ENCODE data around the gene MLLT10. TPM values are rescaled to one million over a fixed set of nuclear protein-coding genes. Genes with fewer than 3 reads are reported as not detected.

The MLLT10 gene
- total RNA-seq, 1 donor from 2014 or later = 58.1 TPM

GRCh38 chr10:21495002-21495751, 38.9 kb upstream of the MLLT10 start:
- peak overlapping the region; percentile 79 for H3K27ac Mint-ChIP-seq (ENCODE audit: unreplicated experiment)
- peak overlapping the region; percentile 92 for H3K4me3 Mint-ChIP-seq
- peaks cover 2% of the 10 kb centered on the region for H3K36me3 Mint-ChIP-seq (ENCODE audit: low read depth)
- TF ChIP-seq CTCF (conservative IDR thresholded peaks at IDR 0.05) = no peak
- DNase-seq (ENCODE audit: low read depth, low spot score) = no peak
- H3K27me3 Mint-ChIP-seq (ENCODE audit: low read depth) = peaks cover 3% of the 10 kb centered on the region
- H3K9me3 Mint-ChIP-seq = no peaks in the 10 kb centered on the region
- H3K4me1 Mint-ChIP-seq = peaks cover 53% of the 10 kb centered on the region

- TF ChIP-seq CTCF (conservative IDR thresholded peaks at IDR 0.05) = peak; percentile 99
- DNase-seq (ENCODE audit: low read depth, low spot score) = peak; percentile 97
- peaks cover 3% of the 10 kb centered on the region for H3K27me3 Mint-ChIP-seq (ENCODE audit: low read depth)
- H3K4me3 Mint-ChIP-seq = peak overlapping the region; percentile 92
- H3K36me3 Mint-ChIP-seq (ENCODE audit: low read depth) = peaks cover 2% of the 10 kb centered on the region
- H3K9me3 Mint-ChIP-seq = no peaks in the 10 kb centered on the region
- peak overlapping the region; percentile 96 for H3K27ac Mint-ChIP-seq (ENCODE audit: unreplicated experiment)
- H3K4me1 Mint-ChIP-seq = peaks cover 55% of the 10 kb centered on the region
Measured at GRCh38 chr10:21495752-21496342, 38.2 kb upstream of the MLLT10 start.

- Mint-ChIP-seq H3K4me3 (peak overlapping the region; percentile 92), H3K36me3 (ENCODE audit: low read depth) (peaks cover 2% of the 10 kb centered on the region), H3K27ac (ENCODE audit: unreplicated experiment) (peak overlapping the region; percentile 93), H3K9me3 (no peaks in the 10 kb centered on the region), H3K27me3 (ENCODE audit: low read depth) (peaks cover 3% of the 10 kb centered on the region), H3K4me1 (peaks cover 63% of the 10 kb centered on the region)
- peak; percentile 52 for DNase-seq (ENCODE audit: low read depth, low spot score)
- TF ChIP-seq CTCF (conservative IDR thresholded peaks at IDR 0.05) = peak; percentile 48
Measured at GRCh38 chr10:21496343-21497176, 37.5 kb upstream of the MLLT10 start.

GRCh38 chr10:21497177-21497807, 36.7 kb upstream of the MLLT10 start:
- no peaks in the 10 kb centered on the region for H3K9me3 Mint-ChIP-seq
- H3K4me3 Mint-ChIP-seq = peak overlapping the region; percentile 92
- DNase-seq (ENCODE audit: low read depth, low spot score) = peak; percentile 57
- peaks cover 3% of the 10 kb centered on the region for H3K27me3 Mint-ChIP-seq (ENCODE audit: low read depth)
- TF ChIP-seq CTCF (conservative IDR thresholded peaks at IDR 0.05) = no peak
- H3K27ac Mint-ChIP-seq (ENCODE audit: unreplicated experiment) = peak overlapping the region; percentile 1
- peaks cover 2% of the 10 kb centered on the region for H3K36me3 Mint-ChIP-seq (ENCODE audit: low read depth)
- peaks cover 68% of the 10 kb centered on the region for H3K4me1 Mint-ChIP-seq

- DNase-seq (ENCODE audit: low read depth, low spot score) = no peak
- Mint-ChIP-seq H3K4me1 (peaks cover 71% of the 10 kb centered on the region), H3K36me3 (ENCODE audit: low read depth) (peaks cover 2% of the 10 kb centered on the region), H3K27me3 (ENCODE audit: low read depth) (peaks cover 3% of the 10 kb centered on the region), H3K27ac (ENCODE audit: unreplicated experiment) (peak overlapping the region; percentile 1), H3K9me3 (no peaks in the 10 kb centered on the region), H3K4me3 (peak overlapping the region; percentile 92)
- no peak for TF ChIP-seq CTCF (conservative IDR thresholded peaks at IDR 0.05)
Measured at GRCh38 chr10:21498377-21498776, 35.7 kb upstream of the MLLT10 start.
